ENCODE measurements around the gene IPO13. TPM values are rescaled to one million over a fixed set of nuclear protein-coding genes. Genes with fewer than 3 reads are reported as not detected.

IPO13 gene
- total RNA-seq, 2 donors from 2014 or later, result 18.6 to 21.5 TPM

DNA sequence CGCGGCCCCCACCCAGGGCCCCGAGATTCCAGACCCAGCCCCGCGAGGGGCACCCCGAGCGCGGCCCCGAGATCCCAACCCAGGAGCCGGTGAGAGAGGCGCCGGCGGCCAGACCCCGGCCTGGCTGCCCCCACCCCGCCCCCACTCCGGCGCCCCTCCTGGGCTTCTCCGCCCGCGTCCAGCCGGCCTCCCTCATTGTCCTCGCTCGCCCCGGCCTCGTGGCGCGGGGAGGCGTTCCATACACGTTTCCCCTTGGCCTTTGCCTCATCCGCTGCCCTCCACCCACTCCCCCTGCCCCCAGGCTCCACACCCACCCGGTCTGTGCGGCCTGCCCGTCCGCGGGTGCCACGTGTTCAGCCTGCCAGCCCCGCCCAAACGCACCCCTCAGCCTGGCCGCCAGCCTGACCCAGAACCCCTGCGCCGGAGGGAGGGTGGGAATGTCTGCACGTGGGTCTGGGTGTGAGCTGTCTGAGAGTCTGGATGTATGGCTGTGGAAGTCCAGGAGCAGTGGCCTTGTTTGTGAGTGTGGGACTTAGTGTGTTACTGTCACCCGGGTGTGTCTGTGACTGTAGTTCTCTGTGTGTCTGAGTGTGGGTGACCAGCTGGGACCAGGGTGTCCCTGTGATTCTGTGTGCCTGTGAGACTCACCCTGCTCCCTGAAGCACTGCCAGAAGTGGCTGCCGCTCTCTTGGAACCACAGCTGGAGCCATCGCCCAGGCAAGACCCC, 32.9 kb downstream of the IPO13 start:
- Histone ChIP-seq H3K9me3 (ENCODE audit: control insufficient read depth, low read length) (no peaks in the 10 kb centered on the region), H3K9ac (ENCODE audit: extremely low read depth, low read length, poor library complexity, severe bottlenecking) (peak overlapping the region; percentile 63), H3K36me3 (ENCODE audit: control insufficient read depth, insufficient read depth, low read length) (peaks cover 20% of the 10 kb centered on the region), H3K27me3 (ENCODE audit: control insufficient read depth, insufficient read depth, low read length, poor library complexity, severe bottlenecking) (no peaks in the 10 kb centered on the region), H3K4me3 (ENCODE audit: low read length) (peak overlapping the region; percentile 85), H3K4me1 (ENCODE audit: control insufficient read depth, insufficient read depth, low read length) (peaks cover 7% of the 10 kb centered on the region), H3K27ac (ENCODE audit: low read depth, low read length) (peak overlapping the region; percentile 46)
- Mint-ChIP-seq H3K4me1 (peaks cover 22% of the 10 kb centered on the region), H3K9me3 (no peaks in the 10 kb centered on the region), H3K4me3 (peak overlapping the region; percentile 81), H3K27me3 (ENCODE audit: insufficient read depth) (no peaks in the 10 kb centered on the region), H3K27ac (peak overlapping the region; percentile 86), H3K36me3 (ENCODE audit: low read depth) (peaks cover 37% of the 10 kb centered on the region)
- WGBS, 2 experiments (ENCODE audit: insufficient coverage in 1 of 2, insufficient read length in 1 of 2), result 5 to 13% methylated on average over 8 to 45 of the region's 45 CpGs
- DNase-seq, result peak; percentile 74
- TF ChIP-seq, protein P1, sequence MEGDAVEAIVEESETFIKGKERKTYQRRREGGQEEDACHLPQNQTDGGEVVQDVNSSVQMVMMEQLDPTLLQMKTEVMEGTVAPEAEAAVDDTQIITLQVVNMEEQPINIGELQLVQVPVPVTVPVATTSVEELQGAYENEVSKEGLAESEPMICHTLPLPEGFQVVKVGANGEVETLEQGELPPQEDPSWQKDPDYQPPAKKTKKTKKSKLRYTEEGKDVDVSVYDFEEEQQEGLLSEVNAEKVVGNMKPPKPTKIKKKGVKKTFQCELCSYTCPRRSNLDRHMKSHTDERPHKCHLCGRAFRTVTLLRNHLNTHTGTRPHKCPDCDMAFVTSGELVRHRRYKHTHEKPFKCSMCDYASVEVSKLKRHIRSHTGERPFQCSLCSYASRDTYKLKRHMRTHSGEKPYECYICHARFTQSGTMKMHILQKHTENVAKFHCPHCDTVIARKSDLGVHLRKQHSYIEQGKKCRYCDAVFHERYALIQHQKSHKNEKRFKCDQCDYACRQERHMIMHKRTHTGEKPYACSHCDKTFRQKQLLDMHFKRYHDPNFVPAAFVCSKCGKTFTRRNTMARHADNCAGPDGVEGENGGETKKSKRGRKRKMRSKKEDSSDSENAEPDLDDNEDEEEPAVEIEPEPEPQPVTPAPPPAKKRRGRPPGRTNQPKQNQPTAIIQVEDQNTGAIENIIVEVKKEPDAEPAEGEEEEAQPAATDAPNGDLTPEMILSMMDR (conservative IDR thresholded peaks at IDR 0.05), result no peak

DNA sequence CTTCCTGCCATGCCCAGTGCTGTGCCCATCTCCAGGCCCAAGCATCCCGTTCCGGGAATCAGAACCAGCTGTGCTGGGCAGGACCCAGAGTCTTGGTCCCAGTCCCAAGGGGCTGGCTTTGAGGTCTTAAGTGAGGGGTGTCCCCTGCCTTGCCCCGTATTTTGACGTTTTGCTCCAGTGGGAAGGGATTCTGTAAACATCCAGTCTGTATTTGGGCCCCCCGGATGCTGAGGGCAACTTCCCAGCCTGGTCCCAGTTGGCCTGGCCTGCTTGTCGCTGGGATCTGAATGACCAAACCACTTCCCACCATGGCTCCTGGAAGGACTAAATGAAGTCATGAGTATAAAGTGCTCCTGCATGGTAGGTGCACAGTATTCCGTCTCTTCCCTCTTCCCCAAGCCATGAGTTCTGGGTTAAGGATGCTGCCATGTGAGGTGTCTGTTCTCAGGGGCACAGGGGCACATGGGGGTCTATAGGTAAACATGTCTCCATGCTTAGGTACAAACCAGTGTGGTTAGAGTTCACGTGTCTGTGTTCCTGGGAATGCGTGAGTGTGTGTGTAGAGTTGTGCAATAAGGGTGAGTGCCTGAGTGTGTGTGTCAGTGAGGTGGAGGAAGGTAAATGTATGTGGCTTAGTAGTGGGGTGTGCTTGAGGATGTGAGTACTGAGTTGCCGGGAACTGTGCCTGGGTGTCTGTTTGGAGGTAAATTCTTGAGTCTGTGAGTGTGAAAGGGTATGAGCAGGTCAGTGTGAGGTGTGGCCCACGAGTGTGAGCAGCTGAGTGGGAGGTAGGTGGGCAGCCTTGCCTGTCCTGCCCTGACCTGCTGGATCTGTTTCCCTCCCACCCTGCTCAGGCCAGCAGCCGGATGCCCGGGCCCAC, 33.7 kb downstream of the IPO13 start:
- Mint-ChIP-seq H3K36me3 (ENCODE audit: low read depth) (peaks cover 41% of the 10 kb centered on the region), H3K27me3 (ENCODE audit: insufficient read depth) (no peaks in the 10 kb centered on the region), H3K27ac (peak overlapping the region; percentile 86), H3K4me3 (peak overlapping the region; percentile 81), H3K4me1 (peaks cover 21% of the 10 kb centered on the region), H3K9me3 (no peaks in the 10 kb centered on the region)
- peak overlapping the region; percentile 63 for H3K9ac ChIP-seq (ENCODE audit: extremely low read depth, low read length, poor library complexity, severe bottlenecking)
- peaks cover 7% of the 10 kb centered on the region for H3K4me1 ChIP-seq (ENCODE audit: control insufficient read depth, insufficient read depth, low read length)
- 84 to 85% methylated on average over 6 to 13 of the region's 13 CpGs for whole genome bisulfite sequencing, 2 experiments (ENCODE audit: insufficient coverage in 1 of 2, insufficient read length in 1 of 2)
- H3K27ac ChIP-seq (ENCODE audit: low read depth, low read length), result no peak overlapping the region
- H3K36me3 ChIP-seq (ENCODE audit: control insufficient read depth, insufficient read depth, low read length), result peaks cover 21% of the 10 kb centered on the region
- H3K9me3 ChIP-seq (ENCODE audit: control insufficient read depth, low read length), result no peaks in the 10 kb centered on the region
- no peaks in the 10 kb centered on the region for H3K27me3 ChIP-seq (ENCODE audit: control insufficient read depth, insufficient read depth, low read length, poor library complexity, severe bottlenecking)
- DNase-seq, result no peak
- TF ChIP-seq, protein P1 (conservative IDR thresholded peaks at IDR 0.05), result no peak
- H3K4me3 ChIP-seq (ENCODE audit: low read length), result peak overlapping the region; percentile 85

DNA sequence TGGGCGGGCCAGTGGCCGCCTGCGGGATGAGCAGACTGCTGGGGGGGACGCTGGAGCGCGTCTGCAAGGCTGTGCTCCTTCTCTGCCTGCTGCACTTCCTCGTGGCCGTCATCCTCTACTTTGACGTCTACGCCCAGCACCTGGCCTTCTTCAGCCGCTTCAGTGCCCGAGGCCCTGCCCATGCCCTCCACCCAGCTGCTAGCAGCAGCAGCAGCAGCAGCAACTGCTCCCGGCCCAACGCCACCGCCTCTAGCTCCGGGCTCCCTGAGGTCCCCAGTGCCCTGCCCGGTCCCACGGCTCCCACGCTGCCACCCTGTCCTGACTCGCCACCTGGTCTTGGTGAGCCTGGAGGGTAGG, 34.4 kb downstream of the IPO13 start:
- H3K27ac Mint-ChIP-seq, result no peak overlapping the region
- WGBS, 2 experiments (ENCODE audit: insufficient coverage in 1 of 2, insufficient read length in 1 of 2), result 87 to 92% methylated on average over 5 to 20 of the region's 20 CpGs

More for the DNA sequence above, 34.4 kb downstream of the IPO13 start:
- Histone ChIP-seq H3K9me3 (ENCODE audit: control insufficient read depth, low read length) (no peaks in the 10 kb centered on the region), H3K9ac (ENCODE audit: extremely low read depth, low read length, poor library complexity, severe bottlenecking) (no peak overlapping the region), H3K27ac (ENCODE audit: low read depth, low read length) (no peak overlapping the region), H3K4me1 (ENCODE audit: control insufficient read depth, insufficient read depth, low read length) (peaks cover 4% of the 10 kb centered on the region), H3K36me3 (ENCODE audit: control insufficient read depth, insufficient read depth, low read length) (peaks cover 26% of the 10 kb centered on the region), H3K27me3 (ENCODE audit: control insufficient read depth, insufficient read depth, low read length, poor library complexity, severe bottlenecking) (no peaks in the 10 kb centered on the region), H3K4me3 (ENCODE audit: low read length) (no peak overlapping the region)
- Mint-ChIP-seq H3K4me3 (peak overlapping the region; percentile 81), H3K36me3 (ENCODE audit: low read depth) (peaks cover 46% of the 10 kb centered on the region), H3K4me1 (peaks cover 18% of the 10 kb centered on the region), H3K27me3 (ENCODE audit: insufficient read depth) (no peaks in the 10 kb centered on the region), H3K9me3 (no peaks in the 10 kb centered on the region)
- TF ChIP-seq, protein P1 (conservative IDR thresholded peaks at IDR 0.05), result no peak
- no peak for DNase-seq
